IPS-20b (cell line): Measurements from ENCODE around the gene TMEM219.

ENCODE experiments used
- H3K27ac ChIP-seq: one replicate; pipeline ENCODE4 v1.5.1; 2013; ENCODE audit warnings: low read length
- H3K27me3 ChIP-seq: 2 replicates; pipeline ENCODE4 v1.6.1; 2013; ENCODE audit warnings: mild to moderate bottlenecking, low read length, inconsistent platforms; ENCODE audit not compliant: insufficient read depth
- H3K36me3 ChIP-seq: 2 replicates; pipeline ENCODE4 v1.6.1; 2013; ENCODE audit warnings: low read depth, mild to moderate bottlenecking, inconsistent platforms, low read length, moderate library complexity; ENCODE audit not compliant: insufficient read depth
- H3K4me1 ChIP-seq: 2 replicates; pipeline ENCODE4 v1.6.1; 2013; ENCODE audit warnings: mild to moderate bottlenecking, control low read depth, inconsistent platforms, low read length, moderate library complexity; ENCODE audit not compliant: insufficient read depth
- H3K4me3 ChIP-seq: 2 replicates; pipeline ENCODE4 v1.5.1; 2013; ENCODE audit warnings: mild to moderate bottlenecking, low read length, inconsistent platforms
- H3K9ac ChIP-seq: 2 replicates; pipeline ENCODE4 v1.6.1; 2013; ENCODE audit warnings: low read depth, mild to moderate bottlenecking, inconsistent platforms, low read length, moderate library complexity
- H3K9me3 ChIP-seq: 2 replicates; pipeline ENCODE4 v1.6.1; 2013; ENCODE audit warnings: mild to moderate bottlenecking, low read depth, low read length, inconsistent platforms; ENCODE audit not compliant: insufficient read depth

TMEM219 gene

DNA sequence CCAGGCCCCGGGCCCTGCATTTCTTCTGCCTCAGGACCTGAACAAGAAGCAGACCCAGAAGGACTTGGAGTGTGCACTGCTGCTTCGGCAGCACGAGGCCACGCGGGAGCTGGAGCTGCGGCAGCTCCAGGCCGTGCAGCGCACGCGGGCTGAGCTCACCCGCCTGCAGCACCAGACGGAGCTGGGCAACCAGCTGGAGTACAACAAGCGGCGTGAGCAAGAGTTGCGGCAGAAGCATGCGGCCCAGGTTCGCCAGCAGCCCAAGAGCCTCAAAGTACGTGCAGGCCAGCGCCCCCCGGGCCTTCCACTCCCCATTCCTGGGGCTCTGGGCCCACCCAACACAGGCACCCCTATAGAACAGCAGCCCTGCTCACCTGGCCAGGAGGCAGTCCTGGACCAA lies 24.4 kb downstream of the TMEM219 start:
- no peaks in the 10 kb centered on the region for H3K9me3 ChIP-seq
- H3K27me3 ChIP-seq = no peaks in the 10 kb centered on the region
- H3K36me3 ChIP-seq = peaks cover 86% of the 10 kb centered on the region
- H3K4me3 ChIP-seq = no peak overlapping the region
- no peak overlapping the region for H3K9ac ChIP-seq
- no peak overlapping the region for H3K27ac ChIP-seq
- H3K4me1 ChIP-seq = no peaks in the 10 kb centered on the region

DNA sequence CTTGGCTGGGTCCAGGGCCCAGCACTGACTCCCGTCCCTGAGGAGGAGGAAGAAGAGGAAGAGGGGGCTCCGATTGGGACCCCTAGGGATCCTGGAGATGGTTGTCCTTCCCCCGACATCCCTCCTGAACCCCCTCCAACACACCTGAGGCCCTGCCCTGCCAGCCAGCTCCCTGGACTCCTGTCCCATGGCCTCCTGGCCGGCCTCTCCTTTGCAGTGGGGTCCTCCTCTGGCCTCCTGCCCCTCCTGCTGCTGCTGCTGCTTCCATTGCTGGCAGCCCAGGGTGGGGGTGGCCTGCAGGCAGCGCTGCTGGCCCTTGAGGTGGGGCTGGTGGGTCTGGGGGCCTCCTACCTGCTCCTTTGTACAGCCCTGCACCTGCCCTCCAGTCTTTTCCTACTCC lies 25.1 kb downstream of the TMEM219 start:
- H3K4me3 ChIP-seq = no peak overlapping the region
- H3K9ac ChIP-seq = no peak overlapping the region
- peaks cover 80% of the 10 kb centered on the region for H3K36me3 ChIP-seq

DNA sequence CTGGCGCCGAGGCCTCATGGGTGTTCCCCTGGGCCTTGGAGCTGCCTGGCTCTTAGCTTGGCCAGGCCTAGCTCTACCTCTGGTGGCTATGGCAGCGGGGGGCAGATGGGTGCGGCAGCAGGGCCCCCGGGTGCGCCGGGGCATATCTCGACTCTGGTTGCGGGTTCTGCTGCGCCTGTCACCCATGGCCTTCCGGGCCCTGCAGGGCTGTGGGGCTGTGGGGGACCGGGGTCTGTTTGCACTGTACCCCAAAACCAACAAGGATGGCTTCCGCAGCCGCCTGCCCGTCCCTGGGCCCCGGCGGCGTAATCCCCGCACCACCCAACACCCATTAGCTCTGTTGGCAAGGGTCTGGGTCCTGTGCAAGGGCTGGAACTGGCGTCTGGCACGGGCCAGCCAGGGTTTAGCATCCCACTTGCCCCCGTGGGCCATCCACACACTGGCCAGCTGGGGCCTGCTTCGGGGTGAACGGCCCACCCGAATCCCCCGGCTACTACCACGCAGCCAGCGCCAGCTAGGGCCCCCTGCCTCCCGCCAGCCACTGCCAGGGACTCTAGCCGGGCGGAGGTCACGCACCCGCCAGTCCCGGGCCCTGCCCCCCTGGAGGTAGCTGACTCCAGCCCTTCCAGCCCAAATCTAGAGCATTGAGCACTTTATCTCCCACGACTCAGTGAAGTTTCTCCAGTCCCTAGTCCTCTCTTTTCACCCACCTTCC lies 25.6 kb downstream of the TMEM219 start:
- H3K27ac ChIP-seq = no peak overlapping the region
- no peak overlapping the region for H3K9ac ChIP-seq
- H3K36me3 ChIP-seq = peaks cover 80% of the 10 kb centered on the region

More for the DNA sequence above, 25.1 kb downstream of the TMEM219 start:
- Histone ChIP-seq H3K9me3 (no peaks in the 10 kb centered on the region), H3K4me1 (no peaks in the 10 kb centered on the region), H3K27ac (no peak overlapping the region), H3K27me3 (no peaks in the 10 kb centered on the region)

DNA sequence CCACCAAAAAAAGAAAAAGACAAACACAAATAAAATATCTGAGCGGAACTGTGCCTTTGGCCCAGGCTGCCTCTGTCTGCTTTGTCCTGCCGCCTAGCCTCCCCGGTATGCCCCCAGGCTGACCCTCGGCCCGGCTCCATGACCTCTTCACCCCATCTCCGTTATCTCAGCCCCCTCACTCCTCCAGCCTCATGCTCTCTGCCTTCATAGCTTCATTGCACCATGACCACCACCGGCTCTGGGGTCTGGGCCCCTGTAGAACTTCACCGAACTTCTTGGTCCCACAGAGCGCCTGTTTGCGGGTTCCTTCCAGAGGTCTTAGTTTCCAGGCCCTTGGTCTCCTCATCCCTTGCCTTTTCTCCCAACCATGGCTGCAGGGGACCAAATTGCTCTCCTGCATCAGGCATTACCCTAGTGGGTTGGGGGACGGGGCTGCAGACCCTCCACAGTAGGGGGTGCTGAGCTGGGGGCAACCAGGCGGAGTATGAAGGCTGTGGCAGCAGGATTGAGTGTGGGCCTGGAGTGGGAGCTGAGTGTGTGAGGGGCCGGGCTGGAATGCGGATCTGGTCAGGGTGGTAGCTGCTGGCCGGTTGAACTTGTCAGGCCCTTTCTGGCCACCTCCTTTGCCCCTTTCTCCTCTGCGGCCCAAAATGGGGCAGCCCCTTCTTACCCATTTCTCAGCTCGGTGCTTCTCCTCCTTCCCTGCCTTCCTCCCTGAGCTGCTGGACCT lies 26.6 kb downstream of the TMEM219 start:
- Histone ChIP-seq H3K9ac (no peak overlapping the region), H3K4me1 (no peaks in the 10 kb centered on the region), H3K27me3 (no peaks in the 10 kb centered on the region), H3K27ac (no peak overlapping the region), H3K36me3 (peaks cover 80% of the 10 kb centered on the region), H3K4me3 (no peak overlapping the region), H3K9me3 (no peaks in the 10 kb centered on the region)

More for the DNA sequence above, 25.6 kb downstream of the TMEM219 start:
- no peaks in the 10 kb centered on the region for H3K27me3 ChIP-seq
- no peaks in the 10 kb centered on the region for H3K4me1 ChIP-seq
- H3K4me3 ChIP-seq = no peak overlapping the region
- no peaks in the 10 kb centered on the region for H3K9me3 ChIP-seq

DNA sequence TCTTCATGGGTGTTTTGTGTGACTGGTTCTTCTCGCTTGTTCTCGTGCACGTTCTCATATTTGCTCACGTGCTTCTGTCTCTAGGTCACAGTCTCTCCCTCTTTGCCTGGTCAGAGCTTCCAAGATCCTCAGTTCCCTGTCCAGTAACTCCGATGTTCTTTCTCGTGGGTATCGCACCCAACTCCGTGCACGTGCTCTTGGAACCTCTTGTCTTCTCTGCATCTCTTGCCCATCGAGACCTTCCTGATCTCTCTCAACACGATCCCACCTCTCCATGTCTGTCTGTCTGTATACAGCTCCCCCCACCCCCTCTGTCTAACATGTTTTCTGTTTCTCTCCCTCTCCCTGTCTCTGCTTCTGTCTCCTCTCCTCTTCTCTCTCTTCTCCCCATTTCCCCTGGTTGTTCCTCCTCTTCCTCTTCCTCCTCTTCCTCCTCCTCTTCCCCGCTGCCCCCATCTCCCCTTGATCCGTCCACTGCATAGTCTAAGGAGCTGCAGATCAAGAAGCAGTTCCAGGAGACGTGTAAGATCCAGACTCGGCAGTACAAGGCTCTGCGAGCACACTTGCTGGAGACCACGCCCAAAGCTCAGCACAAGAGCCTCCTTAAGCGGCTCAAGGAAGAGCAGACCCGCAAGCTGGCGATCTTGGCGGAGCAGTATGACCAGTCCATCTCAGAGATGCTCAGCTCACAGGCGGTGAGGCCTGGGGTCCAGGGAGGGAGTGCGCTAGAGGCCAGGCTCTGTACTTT lies 27.4 kb downstream of the TMEM219 start:
- H3K36me3 ChIP-seq = peaks cover 73% of the 10 kb centered on the region
- no peaks in the 10 kb centered on the region for H3K27me3 ChIP-seq
- H3K9ac ChIP-seq = no peak overlapping the region
- no peaks in the 10 kb centered on the region for H3K9me3 ChIP-seq
- no peak overlapping the region for H3K4me3 ChIP-seq
- H3K27ac ChIP-seq = no peak overlapping the region
- no peaks in the 10 kb centered on the region for H3K4me1 ChIP-seq

DNA sequence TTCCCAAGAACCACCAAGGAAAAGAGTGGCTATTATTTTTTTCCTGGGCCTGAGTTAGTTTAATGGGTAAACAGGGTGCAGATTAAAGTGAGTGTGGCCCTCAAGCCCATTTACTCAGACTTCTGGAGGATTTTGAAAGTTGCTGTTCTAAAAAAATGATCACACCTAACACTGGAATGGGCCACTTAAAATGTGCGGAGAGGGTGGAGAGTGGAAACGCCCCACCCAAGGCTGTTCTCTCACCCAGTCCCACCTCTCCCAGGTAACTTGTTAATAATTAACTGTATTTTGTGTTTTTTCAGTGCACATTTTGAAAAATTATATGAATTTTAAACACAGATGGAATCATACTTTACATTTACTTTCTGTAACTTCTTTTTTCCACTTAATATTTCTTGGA lies 28.2 kb downstream of the TMEM219 start:
- no peak overlapping the region for H3K27ac ChIP-seq
- no peaks in the 10 kb centered on the region for H3K4me1 ChIP-seq
- no peaks in the 10 kb centered on the region for H3K27me3 ChIP-seq
- H3K36me3 ChIP-seq = peaks cover 66% of the 10 kb centered on the region
- no peaks in the 10 kb centered on the region for H3K9me3 ChIP-seq
- H3K4me3 ChIP-seq = no peak overlapping the region
- no peak overlapping the region for H3K9ac ChIP-seq

DNA sequence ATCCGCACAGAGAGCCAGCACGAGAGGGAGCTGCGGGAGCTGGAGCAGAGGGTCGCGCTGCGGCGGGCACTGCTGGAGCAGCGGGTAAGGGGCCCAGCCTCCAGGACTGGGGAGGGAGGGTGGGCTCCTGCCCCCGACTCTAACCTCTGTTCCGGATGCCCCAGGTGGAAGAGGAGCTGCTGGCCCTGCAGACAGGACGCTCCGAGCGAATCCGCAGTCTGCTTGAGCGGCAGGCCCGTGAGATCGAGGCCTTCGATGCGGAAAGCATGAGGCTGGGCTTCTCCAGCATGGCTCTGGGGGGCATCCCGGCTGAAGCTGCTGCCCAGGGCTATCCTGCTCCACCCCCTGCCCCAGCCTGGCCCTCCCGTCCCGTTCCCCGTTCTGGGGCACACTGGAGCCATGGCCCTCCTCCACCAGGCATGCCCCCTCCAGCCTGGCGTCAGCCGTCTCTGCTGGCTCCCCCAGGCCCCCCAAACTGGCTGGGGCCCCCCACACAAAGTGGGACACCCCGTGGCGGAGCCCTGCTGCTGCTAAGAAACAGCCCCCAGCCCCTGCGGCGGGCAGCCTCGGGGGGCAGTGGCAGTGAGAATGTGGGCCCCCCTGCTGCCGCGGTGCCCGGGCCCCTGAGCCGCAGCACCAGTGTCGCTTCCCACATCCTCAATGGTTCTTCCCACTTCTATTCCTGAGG lies 29.1 kb downstream of the TMEM219 start:
- Histone ChIP-seq H3K27ac (no peak overlapping the region), H3K4me3 (no peak overlapping the region), H3K36me3 (peaks cover 56% of the 10 kb centered on the region), H3K9ac (no peak overlapping the region), H3K27me3 (no peaks in the 10 kb centered on the region), H3K9me3 (no peaks in the 10 kb centered on the region), H3K4me1 (no peaks in the 10 kb centered on the region)

DNA sequence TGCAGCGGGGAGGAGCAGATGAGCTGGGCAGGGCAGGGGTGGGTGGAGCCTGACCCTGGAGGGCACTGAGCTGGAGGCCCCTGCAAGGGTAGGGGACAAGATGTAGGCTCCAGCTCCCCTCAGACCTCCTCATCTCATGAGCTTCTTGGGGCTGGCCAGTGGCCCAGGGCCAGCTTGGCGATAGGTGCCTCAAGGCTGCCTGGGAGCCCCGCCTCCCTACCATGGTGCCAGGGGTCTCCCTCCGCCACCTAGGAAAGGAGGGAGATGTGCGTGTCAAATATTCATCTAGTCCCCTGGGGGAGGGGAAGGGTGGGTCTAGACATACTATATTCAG lies 29.7 kb downstream of the TMEM219 start:
- H3K27ac ChIP-seq = no peak overlapping the region
- no peaks in the 10 kb centered on the region for H3K9me3 ChIP-seq
- H3K9ac ChIP-seq = no peak overlapping the region
- H3K36me3 ChIP-seq = peaks cover 51% of the 10 kb centered on the region
- H3K4me3 ChIP-seq = no peak overlapping the region
- no peaks in the 10 kb centered on the region for H3K4me1 ChIP-seq
- H3K27me3 ChIP-seq = no peaks in the 10 kb centered on the region

DNA sequence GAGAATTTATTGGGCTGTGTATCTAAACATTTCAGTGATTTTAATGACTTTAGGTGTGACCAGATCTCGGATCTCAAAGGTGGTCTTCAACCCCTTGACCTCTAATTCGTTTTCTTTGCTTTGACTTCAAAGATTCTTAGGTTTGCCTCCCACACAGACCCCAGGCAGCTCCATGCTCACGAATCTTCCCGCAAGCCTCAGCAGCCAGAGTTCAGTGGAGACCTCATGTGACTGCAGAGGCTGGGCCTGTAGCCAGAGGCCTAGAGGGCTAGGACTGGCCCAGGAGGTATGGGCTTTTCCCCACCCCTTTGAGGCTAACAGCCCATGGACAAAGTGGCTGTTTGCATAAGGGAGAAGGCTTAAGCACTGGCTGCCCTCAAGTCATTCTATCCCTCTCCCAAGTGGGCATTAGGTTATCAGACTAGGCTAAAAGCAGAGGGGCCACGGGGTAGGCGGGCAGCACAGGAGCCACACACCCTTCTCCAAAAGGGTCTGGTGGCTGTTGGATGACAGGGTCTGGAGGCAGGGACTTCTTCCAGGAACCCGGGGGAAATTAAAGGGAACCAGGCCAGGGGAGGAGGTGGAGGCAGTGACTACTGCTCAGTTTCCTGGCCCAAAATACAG lies 30.6 kb downstream of the TMEM219 start:
- Histone ChIP-seq H3K27ac (no peak overlapping the region), H3K27me3 (no peaks in the 10 kb centered on the region), H3K4me1 (peaks cover 4% of the 10 kb centered on the region; the same call in 1 of the 2 replicates), H3K9me3 (no peaks in the 10 kb centered on the region), H3K4me3 (no peak overlapping the region), H3K9ac (no peak overlapping the region), H3K36me3 (peaks cover 52% of the 10 kb centered on the region)

DNA sequence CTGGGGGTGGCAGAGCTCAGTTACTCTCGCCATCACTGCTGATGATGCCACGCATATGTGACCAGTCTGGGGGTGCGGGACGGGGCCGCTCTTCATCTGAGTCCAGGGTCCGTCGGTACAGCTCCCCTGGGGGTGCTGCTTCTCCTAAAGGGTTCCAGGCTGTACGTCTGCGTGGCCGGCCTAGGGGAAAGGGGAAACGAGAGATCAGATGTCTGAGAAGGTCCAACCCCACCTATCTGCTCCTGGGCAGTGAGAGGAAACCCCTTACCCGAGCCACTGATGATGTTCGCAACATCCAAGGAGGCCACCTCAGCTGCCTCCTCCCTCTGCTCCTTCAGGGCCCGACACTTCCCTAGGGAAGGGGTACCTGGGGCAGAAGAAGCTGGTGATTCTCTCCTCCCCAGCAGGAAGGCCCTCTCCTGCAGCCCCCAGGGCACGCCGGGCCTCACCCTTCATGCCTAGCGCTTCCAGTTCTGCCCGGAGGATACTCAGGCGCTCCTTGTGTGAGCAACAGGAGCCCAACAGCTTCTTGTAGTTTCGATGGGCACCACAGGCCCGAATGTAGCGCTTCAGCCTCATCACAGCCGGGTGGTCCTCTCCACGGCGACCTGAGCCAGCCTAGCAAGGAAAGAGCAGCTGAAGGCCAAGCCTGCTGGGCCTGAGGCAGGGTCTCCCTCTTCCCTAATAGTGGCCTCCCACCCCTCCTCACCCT lies 31.5 kb downstream of the TMEM219 start:
- no peaks in the 10 kb centered on the region for H3K9me3 ChIP-seq
- H3K4me1 ChIP-seq = peaks cover 4% of the 10 kb centered on the region; the same call in 1 of the 2 replicates
- no peak overlapping the region for H3K27ac ChIP-seq
- peaks cover 55% of the 10 kb centered on the region for H3K36me3 ChIP-seq
- no peak overlapping the region for H3K4me3 ChIP-seq
- no peak overlapping the region for H3K9ac ChIP-seq
- H3K27me3 ChIP-seq = no peaks in the 10 kb centered on the region
